ENCODE results near the gene LRRC8D.

The LRRC8D gene

GRCh38 chr1:89894210-89895201 lies 73.7 kb downstream of the LRRC8D start:
- Histone ChIP-seq H3K4me2 (ENCODE audit: low read length) (no peak overlapping the region), H2AFZ (no peak overlapping the region), H3K27ac (no peak overlapping the region), H3K27me3 (ENCODE audit: control insufficient read depth, insufficient read depth, low read length) (no peaks in the 10 kb centered on the region), H3K4me1 (peaks cover 5% of the 10 kb centered on the region), H3K36me3 (ENCODE audit: control insufficient read depth, insufficient read depth, low read length) (no peaks in the 10 kb centered on the region), H3K9ac (no peak overlapping the region), H3K4me3 (ENCODE audit: low read depth, low read length) (no peak overlapping the region), H3K9me3 (ENCODE audit: control insufficient read depth, low read length) (no peaks in the 10 kb centered on the region), H3K79me2 (no peaks in the 10 kb centered on the region)
- TF ChIP-seq, protein P1, sequence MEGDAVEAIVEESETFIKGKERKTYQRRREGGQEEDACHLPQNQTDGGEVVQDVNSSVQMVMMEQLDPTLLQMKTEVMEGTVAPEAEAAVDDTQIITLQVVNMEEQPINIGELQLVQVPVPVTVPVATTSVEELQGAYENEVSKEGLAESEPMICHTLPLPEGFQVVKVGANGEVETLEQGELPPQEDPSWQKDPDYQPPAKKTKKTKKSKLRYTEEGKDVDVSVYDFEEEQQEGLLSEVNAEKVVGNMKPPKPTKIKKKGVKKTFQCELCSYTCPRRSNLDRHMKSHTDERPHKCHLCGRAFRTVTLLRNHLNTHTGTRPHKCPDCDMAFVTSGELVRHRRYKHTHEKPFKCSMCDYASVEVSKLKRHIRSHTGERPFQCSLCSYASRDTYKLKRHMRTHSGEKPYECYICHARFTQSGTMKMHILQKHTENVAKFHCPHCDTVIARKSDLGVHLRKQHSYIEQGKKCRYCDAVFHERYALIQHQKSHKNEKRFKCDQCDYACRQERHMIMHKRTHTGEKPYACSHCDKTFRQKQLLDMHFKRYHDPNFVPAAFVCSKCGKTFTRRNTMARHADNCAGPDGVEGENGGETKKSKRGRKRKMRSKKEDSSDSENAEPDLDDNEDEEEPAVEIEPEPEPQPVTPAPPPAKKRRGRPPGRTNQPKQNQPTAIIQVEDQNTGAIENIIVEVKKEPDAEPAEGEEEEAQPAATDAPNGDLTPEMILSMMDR (IDR thresholded peaks at IDR 0.05): no peak

GRCh38 chr1:89896105-89896942 lies 75.5 kb downstream of the LRRC8D start:
- H3K4me3 ChIP-seq (ENCODE audit: low read depth, low read length): no peak overlapping the region
- H3K27ac ChIP-seq: no peak overlapping the region
- no peaks in the 10 kb centered on the region for H3K27me3 ChIP-seq (ENCODE audit: control insufficient read depth, insufficient read depth, low read length)
- no peaks in the 10 kb centered on the region for H3K9me3 ChIP-seq (ENCODE audit: control insufficient read depth, low read length)
- no peaks in the 10 kb centered on the region for H3K4me1 ChIP-seq
- H3K4me2 ChIP-seq (ENCODE audit: low read length): no peak overlapping the region
- no peaks in the 10 kb centered on the region for H3K79me2 ChIP-seq
- H3K9ac ChIP-seq: no peak overlapping the region
- TF ChIP-seq, protein P1 (IDR thresholded peaks at IDR 0.05): no peak
- no peak overlapping the region for H2AFZ ChIP-seq
- H3K36me3 ChIP-seq (ENCODE audit: control insufficient read depth, insufficient read depth, low read length): no peaks in the 10 kb centered on the region

GRCh38 chr1:89897347-89898133 lies 76.7 kb downstream of the LRRC8D start:
- Histone ChIP-seq H3K4me3 (ENCODE audit: low read depth, low read length) (no peak overlapping the region), H3K4me2 (ENCODE audit: low read length) (no peak overlapping the region), H3K27ac (no peak overlapping the region), H3K36me3 (ENCODE audit: control insufficient read depth, insufficient read depth, low read length) (no peaks in the 10 kb centered on the region), H3K79me2 (no peaks in the 10 kb centered on the region), H3K27me3 (ENCODE audit: control insufficient read depth, insufficient read depth, low read length) (no peaks in the 10 kb centered on the region), H3K9ac (no peak overlapping the region), H3K9me3 (ENCODE audit: control insufficient read depth, low read length) (no peaks in the 10 kb centered on the region), H2AFZ (no peak overlapping the region), H3K4me1 (no peaks in the 10 kb centered on the region)
- TF ChIP-seq, protein P1 (IDR thresholded peaks at IDR 0.05): no peak

DNA sequence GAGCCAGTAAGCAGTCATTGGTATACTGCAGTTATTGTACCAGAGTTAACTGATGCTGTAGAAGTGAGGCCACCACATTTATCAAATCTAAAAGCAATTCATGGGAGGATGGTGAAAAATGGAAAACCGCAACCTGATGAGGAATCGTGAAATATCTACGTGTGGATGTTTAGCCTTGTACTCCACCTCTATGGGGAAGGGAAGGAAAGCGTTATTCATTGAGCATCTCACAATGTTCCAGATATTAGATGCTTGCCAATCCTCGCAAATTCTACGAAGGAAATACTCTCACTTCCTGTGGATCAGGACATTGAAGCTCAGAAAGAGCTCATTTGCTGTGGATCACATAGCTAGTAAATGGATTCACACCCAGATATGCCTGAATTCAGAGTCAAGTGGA lies 77.3 kb downstream of the LRRC8D start:
- H3K4me3 ChIP-seq (ENCODE audit: low read depth, low read length): no peak overlapping the region
- no peaks in the 10 kb centered on the region for H3K27me3 ChIP-seq (ENCODE audit: control insufficient read depth, insufficient read depth, low read length)
- TF ChIP-seq, protein P1 (IDR thresholded peaks at IDR 0.05): no peak
- H3K9me3 ChIP-seq (ENCODE audit: control insufficient read depth, low read length): no peaks in the 10 kb centered on the region
- no peak overlapping the region for H3K9ac ChIP-seq
- no peak overlapping the region for H3K27ac ChIP-seq
- H2AFZ ChIP-seq: no peak overlapping the region
- no peak overlapping the region for H3K4me2 ChIP-seq (ENCODE audit: low read length)
- H3K36me3 ChIP-seq (ENCODE audit: control insufficient read depth, insufficient read depth, low read length): no peaks in the 10 kb centered on the region
- H3K79me2 ChIP-seq: no peaks in the 10 kb centered on the region
- H3K4me1 ChIP-seq: no peaks in the 10 kb centered on the region

Data from parathyroid adenoma (tissue), 2 donors.